HG02840 (cell line): ENCODE results near the gene PCDHB7.
"Not testable (repeated sequence)": the region's sequence is repeated elsewhere in the genome, so short reads cannot be mapped to it uniquely, and the experiment has no call there.

Experiments
- ATAC-seq: cut with Tn5 transposase; IDR thresholded peaks from one replicate; pipeline ENCODE4 v1.9.1; 2021; ENCODE audit warnings: mild to moderate bottlenecking, moderate library complexity, moderate number of reproducible peaks; ENCODE audit not compliant: unreplicated experiment, low FRiP score

The PCDHB7 gene

GRCh38 chr5:141216035-141216434 lies 43.6 kb downstream of the PCDHB7 start:
- not testable (repeated sequence) for ATAC-seq

GRCh38 chr5:141223112-141223783 lies 50.8 kb downstream of the PCDHB7 start, which contains the start of gene PCDHB14:
Gene PCDHB14, plus strand, starts transcription at chr5:141223343. Its CDS starts 163 bp downstream, at chr5:141223506.
- ATAC-seq = no peak

- not testable (repeated sequence) for ATAC-seq
Measured at GRCh38 chr5:141224844-141225243, 52.4 kb downstream of the PCDHB7 start.

GRCh38 chr5:141225421-141225820 lies 53.0 kb downstream of the PCDHB7 start:
- not testable (repeated sequence) for ATAC-seq
